Medulla oblongata (tissue), 1 donor: ENCODE measurements around the gene OR10V1.

Experiments
- DNase-seq: peaks from one replicate; pipeline ENCODE4 v3.0.0-alpha.2; 2015; ENCODE audit errors: extremely low spot score

Gene OR10V1

DNA sequence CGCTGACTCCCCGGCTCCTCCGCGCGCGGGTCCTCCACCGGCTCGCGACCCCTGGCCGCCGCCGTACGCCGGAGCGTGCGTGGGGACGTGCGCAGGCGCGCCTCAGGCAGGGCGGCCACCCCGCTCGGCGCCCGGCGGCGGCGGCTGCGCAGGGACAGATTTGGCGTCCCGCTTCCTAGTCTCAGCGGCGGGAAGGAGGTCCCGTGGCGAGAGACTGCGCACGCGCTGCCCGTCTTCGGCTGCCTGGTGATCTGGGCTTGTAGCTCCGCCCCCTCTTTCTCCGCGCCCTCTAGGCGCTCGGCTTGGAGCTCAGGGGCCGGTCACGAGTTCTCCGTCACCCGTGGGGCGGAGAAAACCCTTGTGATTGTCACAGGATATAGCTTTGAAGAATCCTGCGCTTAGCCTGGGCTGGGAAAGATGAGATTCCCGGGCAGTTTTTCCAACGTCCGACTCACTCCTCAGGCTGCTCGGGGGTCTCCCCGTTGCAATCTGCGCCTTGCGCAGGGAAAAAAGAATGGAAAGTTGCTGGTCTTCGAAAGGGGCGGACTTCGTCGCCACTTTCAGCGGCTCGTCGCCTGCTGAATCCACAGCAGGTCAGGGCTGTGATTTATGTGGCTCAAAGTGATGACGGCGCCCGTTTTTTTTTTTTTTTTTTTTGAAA is 44.6 kb downstream of the OR10V1 start, which contains the start of gene PATL1:
PATL1 (minus strand) TSS at position 88 of the 661 bp plus-strand sequence. CDS start 142 bp downstream, outside the sequence.
- peak; percentile 99 for DNase-seq

DNA sequence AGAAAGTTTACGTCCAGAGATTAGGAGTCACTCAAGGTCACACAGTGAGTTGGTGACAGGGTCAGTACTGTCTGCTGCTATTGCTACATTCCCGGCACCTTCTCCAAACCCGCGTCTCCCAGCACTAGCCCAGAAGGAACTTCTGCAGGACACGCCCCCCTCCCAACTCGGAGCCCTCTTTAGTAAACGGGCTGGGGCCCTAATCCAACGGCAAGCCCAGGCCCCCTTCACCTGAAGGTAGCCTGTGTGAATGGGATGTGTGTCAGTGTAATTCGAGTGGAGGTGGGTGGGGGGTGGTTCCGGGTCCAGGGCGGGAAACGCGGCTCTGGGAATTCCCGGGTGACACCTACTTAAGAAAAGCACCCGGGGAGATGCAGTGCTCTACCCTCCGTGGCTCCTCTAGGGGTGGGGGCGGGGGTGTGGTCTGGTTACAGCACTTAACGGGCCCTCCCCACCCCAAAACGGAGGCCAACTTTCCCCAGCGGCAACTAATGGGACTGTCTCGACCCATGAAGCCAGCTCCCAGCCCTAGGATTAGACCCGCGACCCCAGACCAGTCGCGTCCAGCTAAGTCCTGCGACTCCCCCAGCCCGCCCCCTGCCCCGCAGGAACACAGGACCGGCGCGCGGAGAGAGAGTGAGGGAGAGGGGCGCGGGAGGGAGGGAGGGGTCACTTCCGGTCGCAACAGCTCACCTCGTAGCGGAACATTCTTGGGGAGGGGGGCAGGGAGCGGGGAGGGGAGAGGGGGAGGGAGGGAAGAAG is 45.3 kb downstream of the OR10V1 start:
- peak; percentile 42 for DNase-seq

DNA sequence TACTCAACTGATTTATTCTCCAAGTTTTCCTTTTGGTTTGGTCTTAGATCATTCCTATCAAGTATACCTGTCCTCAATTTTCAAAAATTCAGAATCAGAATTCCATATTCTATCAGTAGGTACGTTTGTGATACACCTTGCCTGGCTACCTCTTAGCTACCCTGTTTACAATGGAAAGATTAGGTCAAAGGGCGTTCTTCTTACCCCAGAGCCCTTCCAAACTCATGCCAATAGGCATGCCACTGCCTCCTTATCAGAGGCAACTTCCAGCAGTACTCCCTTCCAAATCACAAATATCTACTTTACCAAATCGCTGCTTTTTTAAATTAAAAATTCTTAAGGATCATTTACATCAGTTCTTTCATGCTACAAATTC is 45.8 kb downstream of the OR10V1 start:
- DNase-seq: no peak

DNA sequence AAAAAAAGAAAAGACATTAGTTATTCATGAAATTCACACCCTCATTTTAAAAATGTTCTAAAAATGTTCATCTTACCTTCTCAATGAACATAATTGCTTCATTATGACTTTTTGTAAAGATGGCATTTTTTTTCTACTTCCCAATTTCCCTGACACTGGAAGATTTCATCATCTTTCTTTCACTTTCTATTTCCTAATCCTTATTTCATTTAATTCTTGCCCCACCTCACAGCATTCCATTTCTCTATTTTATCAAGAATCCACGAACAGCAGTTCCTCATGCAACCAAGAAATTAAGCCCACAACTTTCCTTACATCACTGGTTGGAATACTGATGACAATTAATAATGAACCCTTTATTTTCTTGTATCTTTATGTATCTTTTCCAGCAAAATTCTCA is 46.7 kb downstream of the OR10V1 start:
- DNase-seq: peak; percentile 7
